SK-N-MC (cell line): Measurements from ENCODE around the gene KLKB1.

ENCODE experiments used
- DNase-seq: peaks from one replicate; pipeline ENCODE4 v3.0.0-alpha.2; 2011; ENCODE audit warnings: low read depth, low spot score
- H3K27ac ChIP-seq: fragments of 200-600 bp; sonication (generic); 2 replicates; pipeline ENCODE4 v1.5.1; 2016; ENCODE audit warnings: mixed run types
- H3K36me3 ChIP-seq: fragments of 200-600 bp; sonication (generic); 2 replicates; pipeline ENCODE4 v1.6.1; 2017; ENCODE audit warnings: antibody characterized with exemption, low read length, mixed read lengths; ENCODE audit not compliant: insufficient read depth
- H3K4me3 ChIP-seq: fragments of 200-600 bp; sonication (generic); 2 replicates; pipeline ENCODE4 v1.5.1; 2016
- H3K9ac ChIP-seq: fragments of 200-600 bp; sonication (generic); 2 replicates; pipeline ENCODE4 v1.8.0; 2017; ENCODE audit warnings: mixed run types, mixed read lengths; ENCODE audit not compliant: insufficient read length
- H3K9me3 ChIP-seq: fragments of 200-600 bp; sonication (generic); 2 replicates; pipeline ENCODE4 v1.6.1; 2017; ENCODE audit warnings: low read depth, mild to moderate bottlenecking, antibody characterized with exemption, low read length, moderate library complexity, mixed read lengths
- EZH2 ChIP-seq: fragments of 200-600 bp; sonication (generic); IDR thresholded peaks from one replicate; pipeline ENCODE4 v1.6.1; 2017; ENCODE audit warnings: antibody characterized with exemption
- FOXP2 ChIP-seq: optimal IDR thresholded peaks from 2 replicates; pipeline ENCODE3; 2011; ENCODE audit warnings: mild to moderate bottlenecking, moderate library complexity; ENCODE audit not compliant: insufficient read depth; ENCODE audit errors: extremely low read length, control extremely low read depth
- POLR2AphosphoS5 ChIP-seq: IDR thresholded peaks from 2 replicates; pipeline ENCODE4 v1.6.1; 2012; ENCODE audit warnings: mild to moderate bottlenecking, low read depth, low read length, borderline replicate concordance

Gene KLKB1

DNA sequence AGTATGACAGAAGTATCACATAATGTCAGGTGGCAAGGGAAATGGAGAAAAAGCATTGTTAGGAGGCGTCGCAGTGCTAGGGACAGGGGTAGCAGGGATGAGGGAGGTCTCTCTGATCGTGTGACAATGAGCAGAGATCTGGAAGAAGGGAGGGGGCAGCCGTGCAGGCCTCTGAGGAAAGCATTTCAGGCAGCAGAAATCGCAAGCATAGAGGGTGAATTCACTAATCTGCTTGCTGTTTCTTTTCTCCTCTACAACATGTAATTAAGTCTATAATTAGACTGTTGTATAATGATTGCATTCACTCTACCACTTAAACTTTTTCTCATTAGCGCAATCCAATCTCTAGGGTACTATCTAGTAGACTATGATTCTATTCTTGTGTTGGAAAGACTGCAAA lies 26.8 kb upstream of the KLKB1 start:
- Histone ChIP-seq H3K36me3 (no peaks in the 10 kb centered on the region), H3K9me3 (no peaks in the 10 kb centered on the region), H3K9ac (no peak overlapping the region), H3K27ac (no peak overlapping the region), H3K4me3 (no peak overlapping the region)
- DNase-seq: no peak
- TF ChIP-seq POLR2AphosphoS5 (no peak), EZH2 (no peak), FOXP2 (no peak)

DNA sequence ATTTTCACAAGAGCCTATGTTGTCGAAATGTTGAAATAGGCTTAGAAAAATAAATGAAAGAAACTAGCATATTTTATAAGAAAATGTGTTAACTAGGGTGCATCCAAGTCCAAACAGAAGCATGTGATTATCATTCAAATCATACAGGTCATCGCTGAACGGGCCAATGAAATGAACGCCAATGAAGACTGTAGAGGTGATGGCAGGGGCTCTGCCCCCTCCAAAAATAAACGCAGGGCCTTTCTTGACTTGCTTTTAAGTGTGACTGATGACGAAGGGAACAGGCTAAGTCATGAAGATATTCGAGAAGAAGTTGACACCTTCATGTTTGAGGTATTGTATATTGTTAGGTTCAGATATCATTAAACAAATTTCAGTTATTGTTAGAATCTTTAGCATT lies 26.3 kb upstream of the KLKB1 start:
- no peak for DNase-seq
- H3K27ac ChIP-seq: no peak overlapping the region
- no peak overlapping the region for H3K9ac ChIP-seq
- no peaks in the 10 kb centered on the region for H3K9me3 ChIP-seq
- no peaks in the 10 kb centered on the region for H3K36me3 ChIP-seq
- TF ChIP-seq FOXP2 (no peak), EZH2 (no peak), POLR2AphosphoS5 (no peak)
- no peak overlapping the region for H3K4me3 ChIP-seq

DNA sequence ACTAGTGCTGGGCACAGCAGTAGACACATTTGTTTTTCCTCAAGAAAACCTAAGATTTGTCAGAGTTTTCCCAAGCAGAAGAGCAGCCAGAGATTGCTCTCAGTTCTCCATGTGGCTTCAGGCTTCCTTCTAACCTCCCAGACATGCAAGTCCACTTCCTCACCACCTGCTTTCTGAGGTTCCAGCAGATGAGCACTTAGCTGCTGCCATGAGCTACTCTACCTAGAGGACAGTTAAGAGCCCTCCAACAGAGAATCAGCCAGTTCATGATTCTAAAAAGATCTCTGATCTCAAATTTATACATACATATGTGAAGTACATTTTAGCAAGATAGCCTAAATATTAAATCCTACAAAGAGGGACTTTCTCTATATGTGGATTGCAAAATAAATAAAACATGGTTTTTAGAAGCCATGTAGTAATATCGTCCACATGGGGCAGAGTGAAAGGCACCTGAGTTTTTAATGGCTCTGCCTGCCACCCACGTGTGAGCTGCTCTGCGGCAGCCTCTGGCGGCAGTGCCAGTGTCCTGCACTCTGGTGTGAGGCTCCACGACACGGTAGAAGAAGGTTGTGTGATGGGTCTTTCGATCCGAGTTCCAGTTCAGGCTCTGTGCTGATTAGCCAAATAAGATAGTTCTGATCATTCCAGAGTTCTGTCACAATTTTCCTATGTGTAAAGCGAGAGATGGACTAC lies 25.6 kb upstream of the KLKB1 start:
- no peaks in the 10 kb centered on the region for H3K9me3 ChIP-seq
- no peak overlapping the region for H3K27ac ChIP-seq
- no peak overlapping the region for H3K4me3 ChIP-seq
- no peak for DNase-seq
- TF ChIP-seq POLR2AphosphoS5 (no peak), FOXP2 (no peak), EZH2 (no peak)
- no peaks in the 10 kb centered on the region for H3K36me3 ChIP-seq
- H3K9ac ChIP-seq: no peak overlapping the region

DNA sequence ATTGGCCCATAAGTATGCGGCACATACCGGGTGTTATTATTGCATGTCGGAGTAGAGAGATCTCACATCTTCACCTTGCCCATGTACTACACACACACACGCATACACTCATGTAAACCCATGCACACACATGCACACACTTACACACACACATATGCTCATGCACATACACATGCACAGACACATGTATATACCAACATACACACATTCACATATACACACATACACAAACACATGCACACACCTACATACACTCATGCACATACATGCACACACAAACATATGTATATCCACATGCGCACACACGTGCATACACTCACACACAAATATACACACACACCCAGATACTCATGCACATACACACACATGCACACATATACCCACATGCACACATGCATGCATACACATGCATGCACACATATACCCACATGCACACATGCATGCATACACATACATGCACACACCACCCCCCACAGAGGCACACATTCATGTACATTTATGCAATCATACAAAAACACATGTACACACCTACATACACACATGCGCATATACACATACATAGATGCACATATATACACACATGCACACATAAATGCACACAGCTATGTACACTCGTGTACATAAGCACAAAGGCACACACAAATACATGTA lies 24.7 kb upstream of the KLKB1 start:
- no peaks in the 10 kb centered on the region for H3K36me3 ChIP-seq
- DNase-seq: no peak
- TF ChIP-seq POLR2AphosphoS5: no peak
- TF ChIP-seq FOXP2: no peak
- TF ChIP-seq EZH2: no peak
- H3K9ac ChIP-seq: no peak overlapping the region
- no peak overlapping the region for H3K27ac ChIP-seq
- H3K4me3 ChIP-seq: no peak overlapping the region
- H3K9me3 ChIP-seq: no peaks in the 10 kb centered on the region

DNA sequence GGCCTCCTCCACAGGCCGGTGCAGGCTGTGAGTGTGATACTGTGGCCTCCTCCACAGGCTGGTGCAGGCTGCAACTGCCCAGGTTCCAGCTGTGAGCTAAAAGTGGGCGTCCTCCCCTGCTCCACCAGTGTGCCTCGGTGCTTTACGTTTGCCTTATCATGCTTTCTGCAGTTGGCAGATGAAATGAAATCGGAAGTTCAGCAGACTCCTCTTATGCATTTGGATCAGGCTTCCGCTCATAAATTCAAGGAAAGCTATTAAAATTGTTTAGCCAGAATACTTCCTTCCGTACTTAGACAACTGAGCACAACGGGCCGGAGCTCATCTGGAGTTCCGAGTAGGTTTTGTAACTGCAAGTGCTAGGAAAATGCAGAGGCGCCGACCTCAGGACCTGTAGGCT lies 23.9 kb upstream of the KLKB1 start:
- no peaks in the 10 kb centered on the region for H3K9me3 ChIP-seq
- TF ChIP-seq EZH2 (no peak), POLR2AphosphoS5 (no peak), FOXP2 (no peak)
- DNase-seq: no peak
- H3K36me3 ChIP-seq: no peaks in the 10 kb centered on the region
- no peak overlapping the region for H3K27ac ChIP-seq
- peak overlapping the region; percentile 70 for H3K4me3 ChIP-seq
- no peak overlapping the region for H3K9ac ChIP-seq

DNA sequence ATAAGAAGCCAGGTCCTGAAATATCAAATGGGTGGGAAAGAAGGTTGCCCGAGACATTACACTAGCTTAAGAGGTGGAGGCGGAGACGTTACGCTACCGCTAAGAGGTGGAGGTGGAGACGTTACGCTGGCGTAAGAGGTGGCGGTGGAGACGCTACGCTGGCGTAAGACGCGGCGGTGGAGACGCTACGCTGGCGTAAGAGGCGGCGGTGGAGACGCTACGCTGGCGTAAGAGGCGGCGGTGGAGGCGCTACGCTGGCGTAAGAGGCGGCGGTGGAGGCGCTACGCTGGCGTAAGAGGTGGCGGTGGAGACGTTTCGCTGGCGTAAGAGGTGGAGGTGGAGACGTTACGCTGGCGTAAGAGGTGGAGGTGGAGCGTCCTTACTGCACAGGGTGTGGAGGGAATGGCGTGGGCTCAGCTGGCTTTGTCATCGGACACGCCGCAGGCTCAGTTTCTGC lies 23.2 kb upstream of the KLKB1 start:
- H3K27ac ChIP-seq: no peak overlapping the region
- no peaks in the 10 kb centered on the region for H3K9me3 ChIP-seq
- no peak for TF ChIP-seq EZH2
- TF ChIP-seq POLR2AphosphoS5: no peak
- no peak for TF ChIP-seq FOXP2
- H3K4me3 ChIP-seq: peak overlapping the region; percentile 70
- no peak overlapping the region for H3K9ac ChIP-seq
- H3K36me3 ChIP-seq: no peaks in the 10 kb centered on the region
- no peak for DNase-seq

DNA sequence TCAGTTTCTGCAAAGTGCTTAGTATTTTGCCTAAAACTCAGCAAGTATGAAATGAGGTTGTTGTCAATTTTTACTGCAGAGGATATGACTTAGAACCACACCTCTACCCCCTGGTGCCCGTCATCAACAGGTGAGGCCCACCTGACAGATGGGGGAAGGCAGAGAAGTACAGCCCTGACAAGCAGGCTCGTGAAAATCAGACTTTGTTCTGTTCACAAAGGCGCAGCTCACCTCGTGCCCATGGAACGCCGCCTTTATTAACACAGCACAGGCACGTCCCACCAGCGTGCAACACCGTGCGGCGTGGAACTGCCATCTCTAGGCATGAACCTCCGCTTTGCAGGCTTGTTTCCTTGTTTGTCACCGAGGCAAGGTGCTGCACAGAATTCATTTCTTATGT lies 22.6 kb upstream of the KLKB1 start:
- no peak overlapping the region for H3K9ac ChIP-seq

DNA sequence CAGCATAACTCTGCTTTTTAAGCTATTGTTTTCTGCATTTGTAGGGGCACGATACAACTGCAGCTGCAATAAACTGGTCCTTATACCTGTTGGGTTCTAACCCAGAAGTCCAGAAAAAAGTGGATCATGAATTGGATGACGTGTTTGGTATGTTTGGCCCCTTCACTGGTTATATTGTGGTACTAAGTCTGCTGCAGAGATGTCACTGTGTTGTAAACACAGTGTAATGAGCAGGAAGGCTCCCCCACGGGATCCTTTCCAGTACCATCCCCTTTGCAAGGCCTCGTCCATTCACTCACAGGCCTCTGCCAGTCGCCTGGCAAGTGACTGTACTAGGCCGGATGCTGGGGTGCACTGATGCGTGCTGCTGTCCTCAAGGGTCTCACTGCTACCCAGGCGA lies 22.2 kb upstream of the KLKB1 start:
- Histone ChIP-seq H3K36me3 (no peaks in the 10 kb centered on the region), H3K9me3 (no peaks in the 10 kb centered on the region), H3K9ac (no peak overlapping the region), H3K27ac (no peak overlapping the region), H3K4me3 (peak overlapping the region; percentile 70; the same call in 1 of the 2 replicates)
- TF ChIP-seq FOXP2 (no peak), POLR2AphosphoS5 (no peak), EZH2 (no peak)
- DNase-seq: no peak

More for the DNA sequence above, 22.6 kb upstream of the KLKB1 start:
- no peaks in the 10 kb centered on the region for H3K9me3 ChIP-seq
- no peak for TF ChIP-seq EZH2
- TF ChIP-seq FOXP2: no peak
- no peak for TF ChIP-seq POLR2AphosphoS5
- H3K27ac ChIP-seq: no peak overlapping the region
- DNase-seq: no peak
- H3K4me3 ChIP-seq: peak overlapping the region; percentile 70
- H3K36me3 ChIP-seq: no peaks in the 10 kb centered on the region

DNA sequence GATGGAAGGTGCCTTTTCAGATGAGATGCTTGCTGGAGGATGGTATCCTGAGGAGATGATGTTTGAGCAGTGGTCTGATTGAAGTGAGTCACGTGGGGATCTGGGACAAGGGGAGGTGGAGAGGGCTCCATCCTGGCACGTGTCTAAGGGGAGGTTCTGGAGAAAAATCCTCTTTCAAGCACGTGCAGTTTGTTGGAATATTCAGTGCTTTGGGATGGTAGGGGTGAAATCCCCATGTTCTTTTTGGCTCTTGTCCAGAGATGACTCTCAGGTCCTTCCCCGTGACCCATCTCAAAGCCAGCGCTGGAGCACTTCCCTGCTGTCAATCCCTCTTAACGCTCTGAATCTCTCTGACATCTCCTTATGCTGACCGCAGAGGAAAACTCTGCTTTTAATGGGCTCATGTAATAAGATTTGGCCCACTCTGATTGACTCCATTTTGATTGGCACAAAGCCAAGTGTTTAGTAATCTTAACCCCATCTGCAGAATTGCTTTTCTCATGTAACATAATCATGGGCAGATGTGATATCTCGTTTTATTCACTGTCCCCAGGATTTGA lies 10.8 kb upstream of the KLKB1 start:
- H3K27ac ChIP-seq: no peak overlapping the region
- no peaks in the 10 kb centered on the region for H3K36me3 ChIP-seq
- TF ChIP-seq POLR2AphosphoS5: no peak
- TF ChIP-seq FOXP2: no peak
- no peak for TF ChIP-seq EZH2
- no peak overlapping the region for H3K4me3 ChIP-seq
- no peak overlapping the region for H3K9ac ChIP-seq
- H3K9me3 ChIP-seq: no peaks in the 10 kb centered on the region
- DNase-seq: no peak
